ENCODE measurements around the gene NFKBIE.
"Not testable (repeated sequence)": the region's sequence is repeated elsewhere in the genome, so short reads cannot be mapped to it uniquely, and the experiment has no call there.

Gene NFKBIE

GRCh38 chr6:44232676-44233566, 32.4 kb downstream of the NFKBIE start:
- TF ChIP-seq CTCF (IDR thresholded peaks at IDR 0.05; ENCODE audit: borderline replicate concordance, insufficient read depth, low read depth, low read length), result no peak
- no peak overlapping the region for H3K4me3 ChIP-seq (ENCODE audit: low read depth, low read length)

- H3K4me3 ChIP-seq (ENCODE audit: low read depth, low read length), result not testable (repeated sequence)
Observed at GRCh38 chr6:44231426-44231825, 33.9 kb downstream of the NFKBIE start.

GRCh38 chr6:44230034-44230675, 35.2 kb downstream of the NFKBIE start:
- no peak for TF ChIP-seq CTCF (IDR thresholded peaks at IDR 0.05; ENCODE audit: borderline replicate concordance, insufficient read depth, low read depth, low read length)
- no peak overlapping the region for H3K4me3 ChIP-seq (ENCODE audit: low read depth, low read length)

GRCh38 chr6:44229376-44230033, 35.8 kb downstream of the NFKBIE start:
- H3K4me3 ChIP-seq (ENCODE audit: low read depth, low read length), result no peak overlapping the region
- no peak for TF ChIP-seq CTCF (IDR thresholded peaks at IDR 0.05; ENCODE audit: borderline replicate concordance, insufficient read depth, low read depth, low read length)

- no peak for TF ChIP-seq CTCF (IDR thresholded peaks at IDR 0.05; ENCODE audit: borderline replicate concordance, insufficient read depth, low read depth, low read length)
- no peak overlapping the region for H3K4me3 ChIP-seq (ENCODE audit: low read depth, low read length)
Observed at GRCh38 chr6:44228836-44229235, 36.5 kb downstream of the NFKBIE start.

- no peak for TF ChIP-seq CTCF (IDR thresholded peaks at IDR 0.05; ENCODE audit: borderline replicate concordance, insufficient read depth, low read depth, low read length)
Observed at GRCh38 chr6:44228433-44228832, 36.9 kb downstream of the NFKBIE start.

GRCh38 chr6:44228031-44228430, 37.3 kb downstream of the NFKBIE start:
- no peak overlapping the region for H3K4me3 ChIP-seq (ENCODE audit: low read depth, low read length)
- no peak for TF ChIP-seq CTCF (IDR thresholded peaks at IDR 0.05; ENCODE audit: borderline replicate concordance, insufficient read depth, low read depth, low read length)

More at GRCh38 chr6:44228433-44228832, 36.9 kb downstream of the NFKBIE start:
- no peak overlapping the region for H3K4me3 ChIP-seq (ENCODE audit: low read depth, low read length)

Measured in GM12875 (cell line).